Fibroblast of lung (primary cell): ENCODE results near the gene GLYR1. TPM values are rescaled to one million over a fixed set of nuclear protein-coding genes. Genes with fewer than 3 reads are reported as not detected.

ENCODE experiments used
- DNase-seq, 2 donors: peaks; one replicate each; pipeline versions ENCODE4 v3.0.0 to v3.0.0-alpha.2; 2010; ENCODE audit warnings: low read depth in 2 of 2
- H2AFZ ChIP-seq: 2 replicates; pipeline ENCODE4 v1.5.1; 2012; ENCODE audit warnings: low read length, control low read depth, inconsistent platforms
- H3K27ac ChIP-seq: 2 replicates; pipeline ENCODE4 v1.5.1; 2011; ENCODE audit warnings: low read length, control low read depth; ENCODE audit not compliant: insufficient read depth
- H3K27me3 ChIP-seq: 2 replicates; pipeline ENCODE4 v1.5.1; 2011; ENCODE audit warnings: mild to moderate bottlenecking, low read length; ENCODE audit not compliant: control insufficient read depth, insufficient read depth
- H3K36me3 ChIP-seq: 2 replicates; pipeline ENCODE4 v1.5.1; 2011; ENCODE audit warnings: low read length; ENCODE audit not compliant: control insufficient read depth, insufficient read depth
- H3K4me1 ChIP-seq: 2 replicates; pipeline ENCODE4 v1.5.1; 2011; ENCODE audit warnings: low read length; ENCODE audit not compliant: control insufficient read depth, insufficient read depth; ENCODE audit errors: extremely low read depth
- H3K4me2 ChIP-seq: 2 replicates; pipeline ENCODE4 v1.5.1; 2011; ENCODE audit warnings: low read length, control low read depth; ENCODE audit not compliant: insufficient read depth; ENCODE audit errors: extremely low read depth
- H3K4me3 ChIP-seq, 4 experiments: fragments of 200-600 bp in 1 of 4; sonication (generic) in 1 of 4; replicated peaks in 1 of 4; 2 replicates each; pipeline ENCODE4 v1.5.1; 2011 to 2016; ENCODE audit warnings: low read length in 4 of 4, low read depth in 3 of 4, mild to moderate bottlenecking in 3 of 4, control low read depth in 2 of 4, inconsistent platforms in 1 of 4, mixed read lengths in 1 of 4; ENCODE audit not compliant: insufficient read depth in 1 of 4; ENCODE audit errors: control extremely low read depth in 1 of 4
- H3K79me2 ChIP-seq: 2 replicates; pipeline ENCODE4 v1.5.1; 2012; ENCODE audit warnings: mild to moderate bottlenecking, low read length, inconsistent platforms; ENCODE audit not compliant: control insufficient read depth, insufficient read depth
- H3K9ac ChIP-seq: 2 replicates; pipeline ENCODE4 v1.5.1; 2011; ENCODE audit warnings: mild to moderate bottlenecking, low read length, control low read depth; ENCODE audit not compliant: insufficient read depth
- H3K9me3 ChIP-seq: 2 replicates; pipeline ENCODE4 v1.5.1; 2012; ENCODE audit warnings: low read depth, low read length; ENCODE audit not compliant: control insufficient read depth, insufficient read depth
- H4K20me1 ChIP-seq: 2 replicates; pipeline ENCODE4 v1.5.1; 2011; ENCODE audit warnings: low read length; ENCODE audit not compliant: control insufficient read depth, insufficient read depth; ENCODE audit errors: extremely low read depth
- CTCF ChIP-seq, 2 donors: IDR thresholded peaks in 1 of 2; conservative IDR thresholded peaks in 1 of 2; 1 replicate in 1 of 2; 2 replicates in 1 of 2; pipeline ENCODE4 v1.5.1; 2011 to 2012; ENCODE audit warnings: low read length in 2 of 2, control low read depth in 1 of 2, inconsistent platforms in 1 of 2, low read depth in 1 of 2, mild to moderate bottlenecking in 1 of 2
- EZH2 ChIP-seq: IDR thresholded peaks from 2 replicates; pipeline ENCODE4 v1.5.1; 2012; ENCODE audit warnings: low read length, control low read depth, mild to moderate bottlenecking; ENCODE audit errors: missing control alignments
- polyA plus RNA-seq, 2 donors: library from polyadenylated mRNA; depleted of rRNA in 1 of 2; stranded (reverse) in 1 of 2; unstranded in 1 of 2; fragments of >200 nt; gene quantifications; 2 replicates each; pipeline ENCODE4 v1.2.1, GENCODE V29; 2011 to 2012; ENCODE audit warnings: missing spikeins in 1 of 2
- total RNA-seq: library from RNA; depleted of rRNA; stranded (reverse); fragments of >200 nt; gene quantifications from 2 replicates; pipeline ENCODE4 v1.2.1, GENCODE V29; 2014

GLYR1 gene
- total and polyA plus RNA-seq, 2 donors (not counting 1 experiment from before 2014, with no cell fraction given): 28.6 to 39.6 TPM

GRCh38 chr16:4826980-4827379 is 20.1 kb downstream of the GLYR1 start:
- no peaks in the 10 kb centered on the region for H3K79me2 ChIP-seq
- no peaks in the 10 kb centered on the region for H4K20me1 ChIP-seq
- H2AFZ ChIP-seq: no peak overlapping the region
- peaks cover 23% of the 10 kb centered on the region for H3K36me3 ChIP-seq
- H3K4me1 ChIP-seq: no peaks in the 10 kb centered on the region
- no peak overlapping the region for H3K4me2 ChIP-seq
- no peak for DNase-seq
- no peaks in the 10 kb centered on the region for H3K27me3 ChIP-seq
- H3K27ac ChIP-seq: no peak overlapping the region
- no peak overlapping the region for H3K4me3 ChIP-seq
- no peaks in the 10 kb centered on the region for H3K9me3 ChIP-seq
- no peak for TF ChIP-seq CTCF (conservative IDR thresholded peaks at IDR 0.05 in 1 of 2, IDR thresholded peaks at IDR 0.05 in 1 of 2; ENCODE audit: low read depth in 1 of 2, low read length in 2 of 2)
- no peak for TF ChIP-seq EZH2
- no peak overlapping the region for H3K9ac ChIP-seq

GRCh38 chr16:4826526-4826925 is 20.6 kb downstream of the GLYR1 start:
- Histone ChIP-seq H3K36me3 (peaks cover 24% of the 10 kb centered on the region), H3K4me1 (no peaks in the 10 kb centered on the region), H3K9me3 (no peaks in the 10 kb centered on the region)

GRCh38 chr16:4825196-4825595 is 21.9 kb downstream of the GLYR1 start:
- no peak for DNase-seq
- Histone ChIP-seq H2AFZ (no peak overlapping the region), H4K20me1 (no peaks in the 10 kb centered on the region), H3K27ac (no peak overlapping the region), H3K4me2 (no peak overlapping the region), H3K4me3 (no peak overlapping the region), H3K27me3 (no peaks in the 10 kb centered on the region), H3K36me3 (peaks cover 30% of the 10 kb centered on the region), H3K79me2 (no peaks in the 10 kb centered on the region), H3K4me1 (no peaks in the 10 kb centered on the region), H3K9me3 (no peaks in the 10 kb centered on the region), H3K9ac (no peak overlapping the region)
- TF ChIP-seq EZH2: no peak
- TF ChIP-seq CTCF (conservative IDR thresholded peaks at IDR 0.05 in 1 of 2, IDR thresholded peaks at IDR 0.05 in 1 of 2; ENCODE audit: low read depth in 1 of 2, low read length in 2 of 2): no peak

More at GRCh38 chr16:4826526-4826925, 20.6 kb downstream of the GLYR1 start:
- no peaks in the 10 kb centered on the region for H4K20me1 ChIP-seq
- H2AFZ ChIP-seq: no peak overlapping the region
- no peak overlapping the region for H3K9ac ChIP-seq
- no peak overlapping the region for H3K27ac ChIP-seq
- H3K27me3 ChIP-seq: no peaks in the 10 kb centered on the region
- no peak for DNase-seq
- H3K4me3 ChIP-seq: no peak overlapping the region
- no peak for TF ChIP-seq CTCF (conservative IDR thresholded peaks at IDR 0.05 in 1 of 2, IDR thresholded peaks at IDR 0.05 in 1 of 2; ENCODE audit: low read depth in 1 of 2, low read length in 2 of 2)
- TF ChIP-seq EZH2: no peak
- no peak overlapping the region for H3K4me2 ChIP-seq
- no peaks in the 10 kb centered on the region for H3K79me2 ChIP-seq
